Lung (tissue), 12 donors: Measurements from ENCODE around the gene DIS3. TPM values are rescaled to one million over a fixed set of nuclear protein-coding genes. Genes with fewer than 3 reads are reported as not detected.
"Not testable (repeated sequence)": the region's sequence is repeated elsewhere in the genome, so short reads cannot be mapped to it uniquely, and the experiment has no call there.

Experiments used
- ATAC-seq: fragments of 200-7000 bp; cut with Tn5 transposase; one replicate; pipeline ENCODE4 v1.9.1; 2020; ENCODE audit warnings: moderate number of reproducible peaks; ENCODE audit not compliant: insufficient read depth, low FRiP score
- DNase-seq, 3 donors: peaks; one replicate each; pipeline ENCODE4 v3.0.0-alpha.2; 2013 to 2017
- H3K27ac ChIP-seq, 2 donors: one replicate each; pipeline ENCODE4 v1.5.1; 2013; ENCODE audit warnings: mild to moderate bottlenecking in 2 of 2, moderate library complexity in 2 of 2, control low read depth in 1 of 2, inconsistent platforms in 1 of 2, low read depth in 1 of 2, low read length in 1 of 2
- H3K27me3 ChIP-seq, 3 donors: one replicate each; pipeline ENCODE4 v1.5.1; 2013; ENCODE audit warnings: low read length in 2 of 3; ENCODE audit not compliant: control insufficient read depth in 3 of 3, insufficient read depth in 3 of 3
- H3K36me3 ChIP-seq, 4 donors: one replicate each; pipeline ENCODE4 v1.5.1; 2013; ENCODE audit warnings: low read length in 4 of 4, mild to moderate bottlenecking in 1 of 4, moderate library complexity in 1 of 4; ENCODE audit not compliant: control insufficient read depth in 4 of 4, insufficient read depth in 4 of 4
- H3K4me1 ChIP-seq, 5 donors: one replicate each; pipeline ENCODE4 v1.5.1; 2013; ENCODE audit warnings: low read length in 5 of 5, mild to moderate bottlenecking in 2 of 5, moderate library complexity in 1 of 5; ENCODE audit not compliant: control insufficient read depth in 5 of 5, insufficient read depth in 5 of 5
- H3K4me3 ChIP-seq: one replicate; pipeline ENCODE4 v1.5.1; 2013; ENCODE audit warnings: mild to moderate bottlenecking, control low read depth, moderate library complexity
- H3K9ac ChIP-seq, 2 donors: one replicate each; pipeline ENCODE4 v1.5.1; 2013; ENCODE audit warnings: low read length in 2 of 2, control low read depth in 1 of 2; ENCODE audit not compliant: insufficient read depth in 1 of 2
- H3K9me3 ChIP-seq, 4 donors: one replicate each; pipeline ENCODE4 v1.5.1; 2013; ENCODE audit warnings: low read length in 3 of 4, mild to moderate bottlenecking in 1 of 4, moderate library complexity in 1 of 4; ENCODE audit not compliant: control insufficient read depth in 4 of 4, insufficient read depth in 3 of 4
- CTCF ChIP-seq: IDR thresholded peaks from 2 replicates; pipeline ENCODE4 v1.5.1; 2012; ENCODE audit warnings: mild to moderate bottlenecking; ENCODE audit errors: control extremely low read depth, extremely low read depth
- WGBS, 2 donors: extraction: QIAGEN DNeasy Blood & Tissue Kit; methylation state at CpG; one replicate each; pipeline ENCODE4 v1.1.7; 2013; 5-methylcytosine and 5-hydroxymethylcytosine counted together
- polyA plus RNA-seq, 2 donors: library from polyadenylated mRNA; stranded (reverse); fragments of 200-250 nt; gene quantifications; one replicate each; pipeline ENCODE4 v1.2.1, GENCODE V29; 2013
- total RNA-seq, 2 donors: library from RNA; depleted of rRNA in 1 of 2; stranded (reverse); fragments of >200 nt in 1 of 2; gene quantifications; one replicate each; pipeline ENCODE4 v1.2.1, GENCODE V29; 2014 to 2021
- donor health status: control.
- donor health status: control.
- donor health status: Bipolar disorder and iron deficiency.
- donor health status: healthy.
- donor health status: DM: yes; HTN: yes; CAD: no.

DIS3 gene
- total and polyA plus RNA-seq, 4 donors, result 11.2 to 40.4 (median 22.2) TPM

DNA sequence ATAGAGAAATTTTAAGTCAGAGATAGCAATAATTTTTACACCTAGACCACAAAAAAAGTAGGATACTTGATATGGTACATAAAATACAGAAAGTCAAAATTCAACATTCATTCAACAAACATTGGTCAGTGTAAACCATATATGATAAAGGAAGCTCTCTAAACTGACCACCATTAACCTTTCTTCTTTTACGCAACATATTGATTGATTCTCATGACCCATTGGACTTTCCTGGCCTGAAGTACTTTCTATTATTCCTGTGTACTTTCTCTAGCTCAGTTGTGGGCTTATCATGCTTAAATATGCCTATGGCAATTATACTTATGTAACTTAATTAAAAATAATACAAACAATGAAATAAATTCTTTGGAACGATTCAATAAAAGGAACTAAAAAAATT, 10.9 kb upstream of the DIS3 start:
- TF ChIP-seq CTCF, result no peak

GRCh38 chr13:72788831-72789230, 7.1 kb upstream of the DIS3 start:
- no peaks in the 10 kb centered on the region for H3K27me3 ChIP-seq
- H3K4me1 ChIP-seq, result peaks cover 0 to 15% (median 4%) of the 10 kb centered on the region in 5 donors
- no peak overlapping the region for H3K9ac ChIP-seq
- TF ChIP-seq CTCF, result no peak
- ATAC-seq (no peak), DNase-seq (peak in 1 of 3 donors; percentile 38)
- no peaks in the 10 kb centered on the region for H3K9me3 ChIP-seq
- H3K4me3 ChIP-seq, result no peak overlapping the region
- H3K36me3 ChIP-seq, result peaks cover 2 to 22% (median 19%) of the 10 kb centered on the region in 4 donors
- H3K27ac ChIP-seq, result peak overlapping the region in 1 of 2 donors; percentile 40
- 32 to 48% methylated on average over 1 of the region's 1 CpG for WGBS, 2 donors

More for the DNA sequence above, 10.9 kb upstream of the DIS3 start:
- Histone ChIP-seq H3K9ac (no peak overlapping the region), H3K36me3 (peaks cover 0 to 23% (median 19%) of the 10 kb centered on the region in 4 donors), H3K4me3 (no peak overlapping the region), H3K27ac (no peak overlapping the region), H3K4me1 (peaks cover 0 to 8% (median 0%) of the 10 kb centered on the region in 5 donors), H3K27me3 (no peaks in the 10 kb centered on the region), H3K9me3 (no peaks in the 10 kb centered on the region)
- DNase-seq (no peak), ATAC-seq (no peak)
- WGBS, 2 donors, result 97 to 99% methylated on average over 2 of the region's 2 CpGs

DNA sequence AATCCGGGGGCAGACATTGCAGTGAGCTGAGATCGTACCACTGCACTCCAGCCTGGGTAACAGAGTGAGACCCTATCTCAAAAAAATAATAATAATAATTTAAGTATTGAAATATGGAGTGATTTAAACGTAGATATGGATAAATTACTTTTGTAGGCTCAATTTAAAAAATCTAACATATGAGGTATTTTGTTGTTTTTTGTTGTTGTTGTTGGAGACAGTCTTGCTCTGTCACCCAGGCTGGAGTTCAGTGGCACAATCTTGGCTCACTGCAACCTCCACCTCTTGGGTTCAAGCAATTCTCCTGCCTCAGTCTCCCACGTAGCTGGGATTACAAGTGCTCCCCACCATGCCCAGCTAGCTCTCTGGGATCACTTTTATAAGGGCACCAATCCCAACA, 3.0 kb upstream of the DIS3 start:
- H3K4me1 ChIP-seq, result peaks cover 4 to 24% (median 10%) of the 10 kb centered on the region in 5 donors
- 96 to 97% methylated on average over 4 of the region's 4 CpGs for WGBS, 2 donors

GRCh38 chr13:72782717-72783116, 1.0 kb upstream of the DIS3 start:
- peak; percentile 17 to 49 (median 45) for DNase-seq

More for the DNA sequence above, 3.0 kb upstream of the DIS3 start:
- not testable (repeated sequence) for ATAC-seq, H3K27ac ChIP-seq, H3K27me3 ChIP-seq, H3K9ac ChIP-seq, H3K9me3 ChIP-seq, DNase-seq, H3K4me3 ChIP-seq
- H3K36me3 ChIP-seq, result peaks cover 2 to 14% (median 7%) of the 10 kb centered on the region in 4 donors

More at GRCh38 chr13:72782717-72783116, 1.0 kb upstream of the DIS3 start:
- no peak for ATAC-seq
- Histone ChIP-seq H3K9me3 (no peaks in the 10 kb centered on the region), H3K4me3 (no peak overlapping the region), H3K9ac (peak overlapping the region; percentile 66 to 73), H3K27ac (no peak overlapping the region), H3K4me1 (peaks cover 2 to 24% (median 10%) of the 10 kb centered on the region in 5 donors), H3K27me3 (no peaks in the 10 kb centered on the region), H3K36me3 (peaks cover 2 to 19% (median 12%) of the 10 kb centered on the region in 4 donors)
- TF ChIP-seq CTCF, result no peak
- 5% methylated on average over 7 of the region's 7 CpGs for WGBS, 2 donors
